ENCODE data around the gene DSTYK.
"Not testable (repeated sequence)": the region's sequence is repeated elsewhere in the genome, so short reads cannot be mapped to it uniquely, and the experiment has no call there.

The DSTYK gene

GRCh38 chr1:205169248-205169647, 42.3 kb downstream of the DSTYK start:
- DNase-seq, result no peak

GRCh38 chr1:205168291-205168690, 43.2 kb downstream of the DSTYK start:
- DNase-seq, result no peak

GRCh38 chr1:205162301-205162700, 49.2 kb downstream of the DSTYK start:
- DNase-seq, result no peak

GRCh38 chr1:205161076-205161475, 50.4 kb downstream of the DSTYK start:
- no peak for DNase-seq

GRCh38 chr1:205158048-205158616, 53.4 kb downstream of the DSTYK start:
- DNase-seq, result no peak

GRCh38 chr1:205155665-205156377, 55.7 kb downstream of the DSTYK start:
- DNase-seq, result not testable (repeated sequence)

- no peak for DNase-seq
Observed at GRCh38 chr1:205152505-205152904, 59.0 kb downstream of the DSTYK start.

- DNase-seq, result no peak
Observed at GRCh38 chr1:205150651-205151428, 60.7 kb downstream of the DSTYK start.

- peak; percentile 25 for DNase-seq
Observed at GRCh38 chr1:205147191-205147835, 64.2 kb downstream of the DSTYK start.

GRCh38 chr1:205144751-205145150, 66.8 kb downstream of the DSTYK start:
- no peak for DNase-seq

- no peak for DNase-seq
Observed at GRCh38 chr1:205144046-205144720, 67.3 kb downstream of the DSTYK start.

- no peak for DNase-seq
Observed at GRCh38 chr1:205142102-205142469, 69.4 kb downstream of the DSTYK start.

GRCh38 chr1:205141236-205142101, 70.0 kb downstream of the DSTYK start:
- DNase-seq, result peak; percentile 64

GRCh38 chr1:205140113-205140512, 71.4 kb downstream of the DSTYK start:
- no peak for DNase-seq

- DNase-seq, result no peak
Observed at GRCh38 chr1:205137901-205138300, 73.6 kb downstream of the DSTYK start.

- DNase-seq, result no peak
Observed at GRCh38 chr1:205133287-205133686, 78.2 kb downstream of the DSTYK start.

GRCh38 chr1:205129447-205130029, 82.0 kb downstream of the DSTYK start:
- no peak for DNase-seq

- DNase-seq, result no peak
Observed at GRCh38 chr1:205128050-205128449, 83.5 kb downstream of the DSTYK start.

GRCh38 chr1:205127646-205128045, 83.9 kb downstream of the DSTYK start:
- no peak for DNase-seq

- DNase-seq, result no peak
Observed at GRCh38 chr1:205124726-205125125, 86.8 kb downstream of the DSTYK start.

- no peak for DNase-seq
Observed at GRCh38 chr1:205122489-205122882, 89.0 kb downstream of the DSTYK start.
